Mammary epithelial cell (primary cell): Measurements from ENCODE around the gene DNAJB13.
A peak's percentile ranks its signal among the peaks of the same experiment; 100 is the strongest.

Source experiments
- CTCF ChIP-seq, 2 donors: IDR thresholded peaks in 1 of 2; conservative IDR thresholded peaks in 1 of 2; 2 replicates each; pipeline ENCODE4 v1.5.1; 2011 to 2012; ENCODE audit warnings: inconsistent platforms in 2 of 2, low read length in 2 of 2, mild to moderate bottlenecking in 2 of 2, control low read depth in 1 of 2, low read depth in 1 of 2; ENCODE audit not compliant: insufficient read depth in 1 of 2; ENCODE audit errors: extremely low read depth in 1 of 2
- EZH2 ChIP-seq: IDR thresholded peaks from 2 replicates; pipeline ENCODE4 v1.6.1; 2012; ENCODE audit warnings: low read length, inconsistent platforms, borderline replicate concordance

- TF ChIP-seq CTCF (conservative IDR thresholded peaks at IDR 0.05 in 1 of 2, IDR thresholded peaks at IDR 0.05 in 1 of 2; ENCODE audit: extremely low read depth in 1 of 2, insufficient read depth in 1 of 2, low read depth in 1 of 2, low read length in 2 of 2) (peak in 1 of 2 donors; percentile 28), EZH2 (no peak)
These were observed 38.3 kb downstream of the DNAJB13 start for GRCh38 chr11:73989156-73989555.
